Parathyroid adenoma (tissue), 2 donors: ENCODE data around the gene PPP5C.

Experiments used
- H2AFZ ChIP-seq: fragments of 300-600 bp; sonication (generic); one replicate; pipeline ENCODE4 v1.7.0; 2017; ENCODE audit warnings: antibody characterized with exemption, mild to moderate bottlenecking
- H3K27ac ChIP-seq: fragments of 300-600 bp; sonication (generic); one replicate; pipeline ENCODE4 v1.7.0; 2017
- H3K27me3 ChIP-seq: fragments of 300-600 bp; sonication (generic); one replicate; pipeline ENCODE4 v1.7.0; 2017; ENCODE audit warnings: low read length; ENCODE audit not compliant: control insufficient read depth, insufficient read depth
- H3K36me3 ChIP-seq: fragments of 300-600 bp; sonication (generic); one replicate; pipeline ENCODE4 v1.7.0; 2017; ENCODE audit warnings: low read length; ENCODE audit not compliant: control insufficient read depth, insufficient read depth
- H3K4me1 ChIP-seq: fragments of 300-600 bp; sonication (generic); one replicate; pipeline ENCODE4 v1.7.0; 2017; ENCODE audit warnings: control low read depth
- H3K4me2 ChIP-seq: fragments of 300-600 bp; sonication (generic); one replicate; pipeline ENCODE4 v1.7.0; 2017; ENCODE audit warnings: low read length
- H3K4me3 ChIP-seq: fragments of 300-600 bp; sonication (generic); one replicate; pipeline ENCODE4 v1.7.0; 2017; ENCODE audit warnings: low read depth, low read length
- H3K79me2 ChIP-seq: fragments of 300-600 bp; sonication (generic); one replicate; pipeline ENCODE4 v1.7.0; 2017; ENCODE audit warnings: control low read depth
- H3K9ac ChIP-seq: fragments of 300-600 bp; sonication (generic); one replicate; pipeline ENCODE4 v1.7.0; 2017; ENCODE audit warnings: mild to moderate bottlenecking
- H3K9me3 ChIP-seq: fragments of 300-600 bp; sonication (generic); one replicate; pipeline ENCODE4 v1.7.0; 2017; ENCODE audit warnings: low read length; ENCODE audit not compliant: control insufficient read depth
- CTCF ChIP-seq: fragments of 300-600 bp; sonication (generic); IDR thresholded peaks from one replicate; pipeline ENCODE4 v1.7.0; 2017; ENCODE audit warnings: antibody characterized with exemption, mild to moderate bottlenecking
- donor health status: primary hyperparathyroidism.

Gene PPP5C

GRCh38 chr19:46353730-46354528 is 7.0 kb downstream of the PPP5C start:
- Histone ChIP-seq H3K4me1 (peaks cover 6% of the 10 kb centered on the region), H3K27ac (no peak overlapping the region), H2AFZ (no peak overlapping the region), H3K79me2 (peaks cover 24% of the 10 kb centered on the region), H3K27me3 (no peaks in the 10 kb centered on the region), H3K36me3 (no peaks in the 10 kb centered on the region), H3K4me3 (no peak overlapping the region), H3K4me2 (no peak overlapping the region), H3K9me3 (no peaks in the 10 kb centered on the region), H3K9ac (no peak overlapping the region)
- no peak for TF ChIP-seq CTCF

- no peak overlapping the region for H3K4me2 ChIP-seq
- H3K4me3 ChIP-seq, result no peak overlapping the region
- no peak overlapping the region for H3K9ac ChIP-seq
- no peaks in the 10 kb centered on the region for H3K36me3 ChIP-seq
- H3K27me3 ChIP-seq, result no peaks in the 10 kb centered on the region
- H2AFZ ChIP-seq, result no peak overlapping the region
- peaks cover 6% of the 10 kb centered on the region for H3K4me1 ChIP-seq
- H3K27ac ChIP-seq, result no peak overlapping the region
- H3K79me2 ChIP-seq, result peaks cover 16% of the 10 kb centered on the region
- H3K9me3 ChIP-seq, result no peaks in the 10 kb centered on the region
- no peak for TF ChIP-seq CTCF
These were observed 8.6 kb downstream of the PPP5C start for GRCh38 chr19:46355234-46356148.

GRCh38 chr19:46356149-46357055 is 9.5 kb downstream of the PPP5C start:
- Histone ChIP-seq H3K27ac (no peak overlapping the region), H3K4me1 (peaks cover 3% of the 10 kb centered on the region)

More at GRCh38 chr19:46356149-46357055, 9.5 kb downstream of the PPP5C start:
- H3K79me2 ChIP-seq, result peaks cover 17% of the 10 kb centered on the region
- no peaks in the 10 kb centered on the region for H3K9me3 ChIP-seq
- TF ChIP-seq CTCF, result no peak
- H3K9ac ChIP-seq, result no peak overlapping the region
- no peak overlapping the region for H2AFZ ChIP-seq
- no peaks in the 10 kb centered on the region for H3K36me3 ChIP-seq
- no peak overlapping the region for H3K4me3 ChIP-seq
- no peak overlapping the region for H3K4me2 ChIP-seq
- no peaks in the 10 kb centered on the region for H3K27me3 ChIP-seq
